Activated CD8-positive, alpha-beta memory T cell treated with anti-CD3 and anti-CD28 coated beads for 36 hours (primary cell): ENCODE data around the gene STK4. TPM values are rescaled to one million over a fixed set of nuclear protein-coding genes. Genes with fewer than 3 reads are reported as not detected.
"Not testable (repeated sequence)": the region's sequence is repeated elsewhere in the genome, so short reads cannot be mapped to it uniquely, and the experiment has no call there.

Experiments
- CTCF ChIA-PET: fragments of 350-600 bp; sonication (Branson Sonifier 250); formaldehyde crosslinking; loops from one replicate; lab custom pipeline; 2021; ENCODE audit warnings: antibody characterized with exemption; lab: Charles Lee
- POLR2A ChIA-PET: fragments of 350-600 bp; sonication (Branson Sonifier 250); formaldehyde crosslinking; loops from one replicate; lab custom pipeline; 2021; ENCODE audit warnings: antibody characterized with exemption; lab: Charles Lee
- total RNA-seq, 2 experiments: library from RNA; stranded (reverse); gene quantifications; one replicate each; pipeline ENCODE4 v1.2.3, GENCODE V29; 2021

STK4 gene
- total RNA-seq, 2 experiments from 2014 or later, result 179 to 190 TPM

- CTCF ChIA-PET, result interaction anchor here (1.4 kb wide), 1 partner anchor 12 kb away, joined by 3 read pairs; no protein-coding TSS in a partner anchor
- POLR2A ChIA-PET, result no interaction called here
Measured at GRCh38 chr20:45056473-45057173, 90.3 kb downstream of the STK4 start.

- CTCF ChIA-PET, result no interaction called here
- POLR2A ChIA-PET, result interaction anchor here (0.6 kb wide), 1 partner anchor 697 kb away, joined by 4 read pairs; no protein-coding TSS in a partner anchor
Measured at GRCh38 chr20:45058168-45058850, 92.0 kb downstream of the STK4 start.

- CTCF ChIA-PET, result no interaction called here
- POLR2A ChIA-PET, result no interaction called here
Measured at GRCh38 chr20:45059022-45059728, 92.9 kb downstream of the STK4 start.

- POLR2A ChIA-PET, result no interaction called here
Measured at GRCh38 chr20:45060294-45060693, 94.0 kb downstream of the STK4 start.

GRCh38 chr20:45061244-45061643, 94.9 kb downstream of the STK4 start:
- CTCF ChIA-PET, result interaction anchor here (1.3 kb wide), 1 partner anchor 50 kb away, joined by 3 read pairs; no protein-coding TSS in a partner anchor

More at GRCh38 chr20:45060294-45060693, 94.0 kb downstream of the STK4 start:
- CTCF ChIA-PET, result no interaction called here

GRCh38 chr20:45063107-45063506, 96.8 kb downstream of the STK4 start:
- POLR2A ChIA-PET, result not testable (repeated sequence)
- CTCF ChIA-PET, result interaction anchor here (1.0 kb wide), 1 partner anchor 19 kb away, joined by 4 read pairs; no protein-coding TSS in a partner anchor

More at GRCh38 chr20:45061244-45061643, 94.9 kb downstream of the STK4 start:
- POLR2A ChIA-PET, result no interaction called here

GRCh38 chr20:45064812-45065211, 98.5 kb downstream of the STK4 start:
- POLR2A ChIA-PET, result no interaction called here
- CTCF ChIA-PET, result interaction anchor here (1.5 kb wide), 1 partner anchor 31 kb away, joined by 3 read pairs; no protein-coding TSS in a partner anchor

GRCh38 chr20:45066372-45066771, 100.1 kb downstream of the STK4 start:
- ChIA-PET POLR2A (no interaction called here), CTCF (interaction anchor here (1.0 to 2.1 kb wide), 3 partner anchors 22 to 29 kb away, joined by 3 to 8 read pairs (median 8); no protein-coding TSS in a partner anchor)

- CTCF ChIA-PET, result interaction anchor here (1.7 to 2.1 kb wide), 2 partner anchors 23 to 29 kb away, joined by 8 read pairs; no protein-coding TSS in a partner anchor
- POLR2A ChIA-PET, result no interaction called here
Measured at GRCh38 chr20:45067087-45067486, 100.8 kb downstream of the STK4 start.

GRCh38 chr20:45067558-45067957, 101.2 kb downstream of the STK4 start:
- ChIA-PET CTCF (interaction anchor here (1.7 to 2.1 kb wide), 2 partner anchors 24 to 28 kb away, joined by 8 read pairs; no protein-coding TSS in a partner anchor), POLR2A (no interaction called here)

GRCh38 chr20:45069261-45069660, 102.9 kb downstream of the STK4 start:
- POLR2A ChIA-PET, result no interaction called here

GRCh38 chr20:45070932-45071632, 104.8 kb downstream of the STK4 start:
- ChIA-PET POLR2A (no interaction called here), CTCF (interaction anchor here (0.6 to 2.6 kb wide), 6 partner anchors 22 to 221 kb away, joined by 3 to 9 read pairs (median 4); no protein-coding TSS in a partner anchor)

More at GRCh38 chr20:45069261-45069660, 102.9 kb downstream of the STK4 start:
- CTCF ChIA-PET, result no interaction called here

GRCh38 chr20:45072066-45072465, 105.8 kb downstream of the STK4 start:
- ChIA-PET CTCF (interaction anchor here (0.8 to 2.6 kb wide), 5 partner anchors 21 to 240 kb away, joined by 3 to 9 read pairs (median 4); no protein-coding TSS in a partner anchor), POLR2A (no interaction called here)

- ChIA-PET CTCF (interaction anchor here (1.9 kb wide), 1 partner anchor 20 kb away, joined by 4 read pairs; no protein-coding TSS in a partner anchor), POLR2A (no interaction called here)
Measured at GRCh38 chr20:45073221-45073620, 106.9 kb downstream of the STK4 start.

- ChIA-PET POLR2A (no interaction called here), CTCF (interaction anchor here (0.6 to 1.4 kb wide), 3 partner anchors 20 to 61 kb away, joined by 3 read pairs; no protein-coding TSS in a partner anchor)
Measured at GRCh38 chr20:45077559-45077958, 111.2 kb downstream of the STK4 start.

GRCh38 chr20:45080867-45081624, 114.7 kb downstream of the STK4 start:
- ChIA-PET POLR2A (no interaction called here), CTCF (interaction anchor here (1.0 kb wide), 1 partner anchor 15 kb away, joined by 3 read pairs; no protein-coding TSS in a partner anchor)

- POLR2A ChIA-PET, result no interaction called here
- CTCF ChIA-PET, result interaction anchor here (1.2 to 2.0 kb wide), 2 partner anchors 14 to 38 kb away, joined by 3 to 11 read pairs; no protein-coding TSS in a partner anchor
Measured at GRCh38 chr20:45082468-45082867, 116.2 kb downstream of the STK4 start.
